GM18951 (cell line): ENCODE measurements around the gene HEXIM2.

Source experiments
- POLR2A ChIP-seq: IDR thresholded peaks from 4 replicates; pipeline ENCODE4 v1.6.1; 2011; ENCODE audit warnings: mild to moderate bottlenecking; ENCODE audit not compliant: insufficient read length, insufficient read depth; ENCODE audit errors: extremely low read depth
- in situ Hi-C: fragments of 300-500 bp; cut with MboI; formaldehyde crosslinking; loops from one replicate; pipeline ENCODE4 v1.12.0; 2022; ENCODE audit warnings: low sequenced_read_pairs, mixed read lengths, inconsistent platforms; ENCODE audit not compliant: unreplicated experiment

Gene HEXIM2

GRCh38 chr17:45161288-45162024 lies at the start of gene HEXIM2:
TSS of gene HEXIM2 (plus strand) at chr17:45161875. CDS start at chr17:45162794, 919 bp downstream.
- in situ Hi-C loops, result no loop called here
- peak; percentile 89 for TF ChIP-seq POLR2A

- TF ChIP-seq POLR2A, result no peak
- in situ Hi-C loops, result no loop called here
Observed at GRCh38 chr17:45112559-45113423, 48.9 kb upstream of the HEXIM2 start.

- no peak for TF ChIP-seq POLR2A
- in situ Hi-C loops, result no loop called here
Observed at GRCh38 chr17:45113424-45113754, 48.3 kb upstream of the HEXIM2 start.

- no peak for TF ChIP-seq POLR2A
- in situ Hi-C loops, result no loop called here
Observed at GRCh38 chr17:45114117-45114932, 47.4 kb upstream of the HEXIM2 start.

- TF ChIP-seq POLR2A, result no peak
- in situ Hi-C loops, result no loop called here
Observed at GRCh38 chr17:45115015-45115625, 46.6 kb upstream of the HEXIM2 start.

- TF ChIP-seq POLR2A, result no peak
- in situ Hi-C loops, result no loop called here
Observed at GRCh38 chr17:45115871-45116270, 45.8 kb upstream of the HEXIM2 start.

- in situ Hi-C loops, result no loop called here
- TF ChIP-seq POLR2A, result no peak
Observed at GRCh38 chr17:45116434-45117016, 45.1 kb upstream of the HEXIM2 start.

GRCh38 chr17:45117334-45117733 lies 44.3 kb upstream of the HEXIM2 start:
- no peak for TF ChIP-seq POLR2A
- in situ Hi-C loops, result no loop called here

GRCh38 chr17:45117848-45118646 lies 43.6 kb upstream of the HEXIM2 start:
- in situ Hi-C loops, result no loop called here
- no peak for TF ChIP-seq POLR2A

GRCh38 chr17:45118691-45119090 lies 43.0 kb upstream of the HEXIM2 start:
- TF ChIP-seq POLR2A, result no peak
- in situ Hi-C loops, result no loop called here

GRCh38 chr17:45119964-45120363 lies 41.7 kb upstream of the HEXIM2 start:
- no peak for TF ChIP-seq POLR2A
- in situ Hi-C loops, result no loop called here

GRCh38 chr17:45120558-45120957 lies 41.1 kb upstream of the HEXIM2 start:
- in situ Hi-C loops, result no loop called here
- TF ChIP-seq POLR2A, result no peak
